GM19324 (cell line): ENCODE data around the gene KRTAP1-5.
"Not testable (repeated sequence)": the region's sequence is repeated elsewhere in the genome, so short reads cannot be mapped to it uniquely, and the experiment has no call there.

Source experiments
- ATAC-seq: cut with Tn5 transposase; IDR thresholded peaks from one replicate; pipeline ENCODE4 v1.9.1; 2021; ENCODE audit warnings: mild to moderate bottlenecking, moderate library complexity; ENCODE audit not compliant: unreplicated experiment, low FRiP score

KRTAP1-5 gene

GRCh38 chr17:41009301-41009760 is 17.7 kb downstream of the KRTAP1-5 start:
- no peak for ATAC-seq

- ATAC-seq = no peak
Measured at GRCh38 chr17:41008811-41009210, 18.2 kb downstream of the KRTAP1-5 start, which contains the start of gene KRTAP3-1. KRTAP3-1 (minus strand) TSS chr17:41009128; CDS start chr17:41009074, 54 bp downstream.

DNA sequence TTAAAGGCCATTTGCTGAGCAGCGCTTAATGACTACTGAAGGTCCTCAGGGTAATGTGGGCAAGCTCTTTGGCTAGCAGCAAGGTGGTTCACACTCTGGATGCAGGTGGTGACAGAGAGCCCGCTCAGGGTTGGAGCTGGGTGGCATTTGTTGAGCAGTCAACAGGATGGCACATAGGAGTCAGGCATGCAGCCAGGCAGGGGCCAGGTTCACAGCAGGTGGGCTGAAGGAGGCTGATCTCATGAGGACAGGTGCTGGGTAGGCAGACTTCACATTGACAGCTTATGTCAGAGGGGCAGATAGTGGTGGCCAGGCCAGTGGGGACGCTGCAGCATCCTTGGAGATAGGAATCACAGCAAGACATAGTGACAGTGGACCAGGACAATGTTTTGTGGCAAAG is 22.6 kb downstream of the KRTAP1-5 start:
- no peak for ATAC-seq

DNA sequence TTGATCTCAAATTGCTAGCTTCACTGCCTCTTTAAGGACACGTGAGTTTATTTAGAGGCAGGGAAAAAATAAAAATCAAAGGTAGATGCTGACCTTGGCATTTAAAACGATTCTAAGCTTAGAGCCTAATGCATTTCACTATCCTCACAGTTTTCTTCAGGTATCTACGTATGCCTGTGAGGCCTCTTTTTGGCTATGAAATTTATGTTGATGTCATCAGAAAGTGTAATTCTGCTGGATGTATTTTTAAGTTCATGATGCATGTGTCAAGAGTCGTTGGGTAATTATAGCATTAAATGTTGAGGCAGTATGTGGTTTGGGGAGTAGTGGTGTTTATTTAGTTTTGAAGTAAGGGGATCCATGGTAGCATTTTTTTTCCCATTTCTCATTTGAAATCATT is 23.1 kb downstream of the KRTAP1-5 start:
- ATAC-seq = no peak

- no peak for ATAC-seq
Measured at GRCh38 chr17:41002814-41003213, 24.2 kb downstream of the KRTAP1-5 start.

DNA sequence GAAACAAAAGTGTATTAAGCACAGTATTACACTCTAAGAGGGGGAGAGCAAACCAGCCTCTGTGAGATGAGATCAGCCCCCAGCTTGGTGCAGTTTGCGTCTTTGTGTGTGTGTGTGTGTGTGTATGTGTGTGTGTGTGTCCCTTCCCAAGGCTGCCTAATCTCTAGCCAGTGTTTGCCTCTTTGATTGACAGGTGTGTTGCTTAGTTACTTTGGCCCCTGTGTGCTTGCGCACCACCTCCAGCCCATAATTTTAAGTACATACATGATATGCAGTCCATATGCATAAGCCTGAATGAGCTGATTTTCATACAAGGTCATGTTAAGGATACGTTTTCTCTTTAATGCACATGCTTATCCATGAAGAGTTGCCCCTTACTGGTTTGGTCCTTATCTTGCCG is 25.2 kb downstream of the KRTAP1-5 start:
- ATAC-seq = no peak

DNA sequence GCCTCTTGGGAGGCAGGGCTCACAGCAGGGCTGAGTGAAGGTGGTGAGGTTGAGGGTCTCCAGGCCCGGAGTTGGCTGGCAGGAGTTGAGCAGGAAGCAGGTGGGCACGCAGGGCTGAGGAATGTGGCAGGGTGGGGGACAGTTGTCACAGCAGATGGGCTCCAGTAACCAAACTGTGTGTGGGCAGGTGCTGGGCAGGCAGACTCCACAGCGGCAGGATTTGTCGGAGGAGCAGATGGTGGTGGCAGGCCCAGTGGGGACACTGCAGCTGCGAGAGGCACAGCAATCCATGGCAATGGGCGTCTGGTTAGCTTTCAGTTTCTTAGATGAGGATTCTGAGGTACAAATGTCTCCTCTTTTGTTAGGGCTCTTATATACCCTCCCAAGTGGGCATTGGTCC is 27.4 kb downstream of the KRTAP1-5 start, which contains the start of gene KRTAP3-2:
Gene KRTAP3-2, minus strand, starts transcription at position 344 of the 400 bp plus-strand sequence. Its CDS starts 53 bp downstream, at position 291.
- not testable (repeated sequence) for ATAC-seq

- ATAC-seq = no peak
Measured at GRCh38 chr17:40997361-40997760, 29.6 kb downstream of the KRTAP1-5 start.

DNA sequence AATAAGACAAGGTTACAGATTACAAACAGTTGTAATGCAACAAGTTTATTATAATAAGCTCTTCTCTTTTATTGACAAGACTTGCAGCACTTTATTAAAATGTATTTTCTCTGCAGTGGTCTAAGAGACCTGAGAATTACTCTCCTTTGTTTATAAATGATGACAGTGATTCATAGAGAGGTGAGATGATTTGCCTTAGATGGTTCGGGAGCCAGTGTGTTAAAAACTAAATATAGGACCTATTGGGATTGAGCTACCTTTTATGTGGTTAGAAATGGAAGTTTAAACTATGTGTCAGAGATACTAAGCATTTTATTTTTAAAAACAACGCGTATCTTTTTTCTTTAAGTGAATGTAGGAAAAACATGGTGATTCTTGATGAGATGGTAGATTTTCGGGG is 30.2 kb downstream of the KRTAP1-5 start:
- no peak for ATAC-seq

- no peak for ATAC-seq
Measured at GRCh38 chr17:40995116-40995515, 31.9 kb downstream of the KRTAP1-5 start.

GRCh38 chr17:40993839-40994238 is 33.2 kb downstream of the KRTAP1-5 start, which contains the start of gene KRTAP3-3:
KRTAP3-3 (minus strand) TSS chr17:40994164; CDS start chr17:40994097, 67 bp downstream.
- no peak for ATAC-seq

GRCh38 chr17:40993084-40993483 is 33.9 kb downstream of the KRTAP1-5 start:
- no peak for ATAC-seq

DNA sequence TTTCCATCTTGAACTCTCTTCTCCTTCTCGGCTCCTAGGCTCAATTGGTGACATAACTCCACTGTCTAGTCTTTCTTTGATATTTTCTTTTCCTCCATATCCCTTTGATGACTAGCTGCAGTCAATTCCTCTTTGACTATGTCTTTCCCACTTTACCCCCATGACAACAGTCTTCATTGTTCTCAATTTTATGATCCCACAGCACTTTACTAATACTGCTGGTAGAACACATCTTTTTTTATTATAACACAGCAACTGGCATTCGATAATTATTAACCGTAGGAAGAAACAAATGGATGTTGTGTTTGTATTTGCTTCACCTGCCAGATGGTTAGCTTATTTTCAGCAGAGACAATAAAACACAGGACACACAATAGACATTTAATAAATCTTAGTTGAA is 34.3 kb downstream of the KRTAP1-5 start:
- ATAC-seq = no peak

DNA sequence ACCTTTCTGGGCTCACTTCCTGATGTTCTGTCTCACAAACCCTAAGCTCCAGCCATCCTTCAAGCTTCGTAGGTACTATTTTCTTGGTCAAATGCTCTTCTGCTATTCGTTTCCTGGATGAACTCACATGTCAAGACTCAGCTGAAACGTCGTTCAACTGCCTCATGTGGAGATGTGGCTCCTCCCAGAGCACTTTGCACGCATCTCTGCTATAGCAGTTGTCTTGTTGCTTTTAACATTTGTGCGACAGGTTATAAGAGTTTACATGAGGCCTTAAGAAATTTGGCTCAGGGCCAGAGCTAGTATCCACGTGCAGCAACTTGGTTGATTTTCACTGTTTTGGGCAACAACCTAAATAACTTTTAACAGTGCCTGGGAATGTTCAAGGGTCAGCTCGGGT is 40.1 kb downstream of the KRTAP1-5 start:
- ATAC-seq = no peak

DNA sequence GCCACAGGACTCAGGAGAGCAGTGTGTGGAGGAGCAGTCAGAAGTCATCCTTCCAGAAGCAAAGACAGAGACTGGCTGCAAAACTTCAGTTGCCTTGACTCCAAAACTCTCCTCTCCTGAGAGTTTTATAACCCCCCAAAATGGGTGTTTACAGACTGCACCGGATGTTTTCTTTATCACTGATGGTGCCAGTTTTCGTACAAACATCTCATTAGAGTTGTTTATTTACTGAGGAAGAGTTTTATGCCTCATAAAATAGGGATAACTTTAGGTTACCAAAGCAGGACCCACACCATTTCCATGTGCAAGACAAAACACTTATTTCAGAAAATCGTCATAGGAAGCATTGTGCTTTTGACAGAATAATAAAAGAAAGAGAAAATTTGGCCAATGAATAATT is 42.8 kb downstream of the KRTAP1-5 start, which contains the start of gene KRT40:
Gene KRT40, minus strand, starts transcription at position 101 of the 400 bp plus-strand sequence. Its CDS starts 53 bp downstream, at position 48.
- no peak for ATAC-seq

DNA sequence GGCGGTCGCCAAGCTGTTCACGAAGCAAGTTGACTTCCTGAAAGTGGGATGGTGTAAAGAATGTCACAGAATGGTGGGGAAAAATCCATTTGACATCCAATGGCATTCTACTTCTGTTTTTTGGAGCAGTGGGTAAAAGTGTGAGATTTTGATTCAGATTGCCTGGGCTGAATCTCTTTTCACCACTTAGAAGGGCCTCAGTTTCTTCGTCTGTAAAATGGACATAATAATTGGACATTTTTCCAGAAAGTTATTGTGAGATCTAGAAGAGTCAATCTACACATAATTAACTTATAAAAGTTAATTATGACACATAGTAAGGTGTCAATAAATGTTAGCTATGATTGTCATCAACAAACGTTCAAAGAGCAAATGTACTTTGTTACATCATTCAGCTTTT is 45.9 kb downstream of the KRTAP1-5 start:
- no peak for ATAC-seq

- ATAC-seq = no peak
Measured at GRCh38 chr17:40980596-40980995, 46.4 kb downstream of the KRTAP1-5 start.

DNA sequence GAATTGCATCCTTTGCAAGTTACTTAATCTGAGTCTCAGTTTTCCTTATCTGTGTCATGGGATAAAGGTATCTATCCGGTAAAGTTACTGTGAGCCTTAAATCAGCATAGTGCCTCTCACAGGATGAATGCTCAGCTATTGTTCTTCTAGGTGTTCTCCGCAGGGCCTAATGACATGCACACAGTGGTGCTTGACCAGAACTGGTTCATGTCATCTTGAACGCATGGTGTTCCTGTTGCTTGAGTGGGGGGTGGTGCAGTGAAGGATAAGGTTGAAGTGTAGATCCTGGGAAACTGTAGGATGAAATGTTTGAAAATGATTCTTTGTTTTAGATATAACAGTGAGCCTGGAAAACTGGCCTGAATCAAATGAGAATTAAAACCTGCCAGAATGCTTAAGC is 46.9 kb downstream of the KRTAP1-5 start:
- ATAC-seq = no peak

GRCh38 chr17:40978575-40979151 is 48.3 kb downstream of the KRTAP1-5 start:
- ATAC-seq = no peak
